Neutrophil (primary cell): ENCODE measurements around the gene PDIA4.

ENCODE experiments used
- H3K27ac ChIP-seq: fragments of 200-600 bp; sonication (generic); 2 replicates; pipeline ENCODE4 v1.5.1; 2016; ENCODE audit warnings: mild to moderate bottlenecking, moderate library complexity
- H3K27me3 ChIP-seq: fragments of 200-600 bp; sonication (generic); 2 replicates; pipeline ENCODE4 v1.6.0; 2016; ENCODE audit warnings: mild to moderate bottlenecking
- H3K36me3 ChIP-seq: fragments of 200-600 bp; sonication (generic); 2 replicates; pipeline ENCODE4 v1.5.1; 2017
- H3K4me1 ChIP-seq, 2 experiments: fragments of 200-600 bp in 1 of 2; sonication (generic) in 1 of 2; 1 replicate in 1 of 2; 2 replicates in 1 of 2; pipeline versions ENCODE4 v1.5.1 to v1.6.1; 2013 to 2016; ENCODE audit warnings: low read depth in 1 of 2, low read length in 1 of 2, mild to moderate bottlenecking in 1 of 2, moderate library complexity in 1 of 2; ENCODE audit not compliant: control insufficient read depth in 1 of 2, insufficient read depth in 1 of 2
- H3K4me3 ChIP-seq, 2 experiments: fragments of 200-600 bp in 1 of 2; sonication (generic) in 1 of 2; 1 replicate in 1 of 2; 2 replicates in 1 of 2; pipeline ENCODE4 v1.5.1; 2013 to 2016; ENCODE audit warnings: low read depth in 1 of 2, low read length in 1 of 2, mild to moderate bottlenecking in 1 of 2, moderate library complexity in 1 of 2
- H3K9me3 ChIP-seq: fragments of 200-600 bp; sonication (generic); 2 replicates; pipeline ENCODE4 v1.5.1; 2016
- CTCF ChIP-seq: fragments of 200-600 bp; sonication (generic); IDR thresholded peaks from 2 replicates; pipeline ENCODE4 v1.5.1; 2016; ENCODE audit warnings: antibody characterized with exemption

The PDIA4 gene, protein sequence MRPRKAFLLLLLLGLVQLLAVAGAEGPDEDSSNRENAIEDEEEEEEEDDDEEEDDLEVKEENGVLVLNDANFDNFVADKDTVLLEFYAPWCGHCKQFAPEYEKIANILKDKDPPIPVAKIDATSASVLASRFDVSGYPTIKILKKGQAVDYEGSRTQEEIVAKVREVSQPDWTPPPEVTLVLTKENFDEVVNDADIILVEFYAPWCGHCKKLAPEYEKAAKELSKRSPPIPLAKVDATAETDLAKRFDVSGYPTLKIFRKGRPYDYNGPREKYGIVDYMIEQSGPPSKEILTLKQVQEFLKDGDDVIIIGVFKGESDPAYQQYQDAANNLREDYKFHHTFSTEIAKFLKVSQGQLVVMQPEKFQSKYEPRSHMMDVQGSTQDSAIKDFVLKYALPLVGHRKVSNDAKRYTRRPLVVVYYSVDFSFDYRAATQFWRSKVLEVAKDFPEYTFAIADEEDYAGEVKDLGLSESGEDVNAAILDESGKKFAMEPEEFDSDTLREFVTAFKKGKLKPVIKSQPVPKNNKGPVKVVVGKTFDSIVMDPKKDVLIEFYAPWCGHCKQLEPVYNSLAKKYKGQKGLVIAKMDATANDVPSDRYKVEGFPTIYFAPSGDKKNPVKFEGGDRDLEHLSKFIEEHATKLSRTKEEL

DNA sequence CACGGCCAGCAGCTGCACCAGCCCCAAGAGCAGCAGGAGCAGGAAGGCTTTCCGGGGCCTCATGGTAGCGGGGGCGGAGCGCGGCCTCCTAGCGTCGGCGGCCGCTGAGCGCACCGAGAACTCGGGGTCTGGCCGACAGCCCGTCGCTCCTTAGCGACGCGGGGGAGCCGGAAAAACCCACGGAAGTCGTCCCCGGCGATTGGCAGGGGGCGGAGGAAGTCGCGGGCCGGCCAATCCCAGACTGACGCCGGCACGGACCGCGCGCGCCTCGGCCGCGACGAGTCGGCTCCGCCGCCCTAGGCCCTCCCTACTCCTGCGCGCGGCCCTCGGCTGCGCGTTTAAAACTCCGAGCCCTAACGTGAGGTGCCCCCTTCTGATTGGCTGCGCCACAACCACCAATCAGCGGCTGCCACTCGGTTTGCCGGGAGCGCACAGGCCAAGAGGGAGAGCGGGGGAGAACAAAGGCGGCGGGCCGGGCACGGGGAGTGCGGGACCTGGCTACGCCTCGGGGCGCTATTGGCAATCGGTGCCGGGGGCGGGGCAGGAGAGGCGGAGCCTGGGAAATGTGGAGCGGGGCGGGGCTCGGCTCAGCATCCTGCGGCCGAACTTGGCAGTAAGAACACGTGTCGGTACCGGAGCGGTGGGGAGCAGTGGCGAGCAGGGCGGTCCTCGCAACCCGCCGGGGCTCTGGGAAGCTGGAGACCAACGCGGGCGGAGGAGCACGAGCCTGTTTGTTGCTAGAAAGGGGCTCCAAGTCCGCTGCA is at the start of gene PDIA4:
PDIA4 (minus strand) TSS at position 160 of the 764 bp plus-strand sequence; CDS start at position 63, 97 bp downstream.
- Histone ChIP-seq H3K27ac (peak within 1 kb of the TSS; percentile 75), H3K4me3 (peak within 1 kb of the TSS; percentile 81 to 89), H3K4me1 (peaks cover 19 to 21% of the 10 kb centered on the region in 2 experiments), H3K27me3 (no peaks in the 10 kb centered on the region), H3K9me3 (no peaks in the 10 kb centered on the region), H3K36me3 (no peaks in the 10 kb centered on the region)
- TF ChIP-seq CTCF = peak; percentile 63

- H3K36me3 ChIP-seq = no peaks in the 10 kb centered on the region
- peaks cover 0 to 22% of the 10 kb centered on the region in 2 experiments for H3K4me1 ChIP-seq
- no peaks in the 10 kb centered on the region for H3K27me3 ChIP-seq
- TF ChIP-seq CTCF = no peak
- no peak overlapping the region for H3K27ac ChIP-seq
- no peak overlapping the region for H3K4me3 ChIP-seq
- H3K9me3 ChIP-seq = no peaks in the 10 kb centered on the region
Observed at GRCh38 chr7:149077594-149077993, 49.3 kb upstream of the PDIA4 start.

GRCh38 chr7:149075286-149075685 is 47.0 kb upstream of the PDIA4 start:
- TF ChIP-seq CTCF = no peak
- H3K4me3 ChIP-seq = no peak overlapping the region
- no peaks in the 10 kb centered on the region for H3K27me3 ChIP-seq
- H3K36me3 ChIP-seq = peaks cover 17% of the 10 kb centered on the region
- H3K4me1 ChIP-seq = peaks cover 0 to 39% of the 10 kb centered on the region in 2 experiments
- no peaks in the 10 kb centered on the region for H3K9me3 ChIP-seq
- H3K27ac ChIP-seq = no peak overlapping the region

- Histone ChIP-seq H3K4me1 (peaks cover 0 to 43% of the 10 kb centered on the region in 2 experiments), H3K36me3 (peaks cover 17% of the 10 kb centered on the region), H3K4me3 (no peak overlapping the region), H3K27ac (peak overlapping the region; percentile 2), H3K9me3 (no peaks in the 10 kb centered on the region), H3K27me3 (no peaks in the 10 kb centered on the region)
- TF ChIP-seq CTCF = no peak
Observed at GRCh38 chr7:149074116-149074885, 46.0 kb upstream of the PDIA4 start.

GRCh38 chr7:149072438-149072775 is 44.1 kb upstream of the PDIA4 start:
- H3K4me1 ChIP-seq = peaks cover 0 to 43% of the 10 kb centered on the region in 2 experiments
- TF ChIP-seq CTCF = no peak
- peak overlapping the region; percentile 71 for H3K27ac ChIP-seq
- no peaks in the 10 kb centered on the region for H3K9me3 ChIP-seq
- peaks cover 17% of the 10 kb centered on the region for H3K36me3 ChIP-seq
- H3K27me3 ChIP-seq = no peaks in the 10 kb centered on the region
- peak overlapping the region; percentile 47 to 69 for H3K4me3 ChIP-seq
